Measurements from ENCODE around the gene FOXQ1. TPM values are rescaled to one million over a fixed set of nuclear protein-coding genes. Genes with fewer than 3 reads are reported as not detected.

The FOXQ1 gene, protein sequence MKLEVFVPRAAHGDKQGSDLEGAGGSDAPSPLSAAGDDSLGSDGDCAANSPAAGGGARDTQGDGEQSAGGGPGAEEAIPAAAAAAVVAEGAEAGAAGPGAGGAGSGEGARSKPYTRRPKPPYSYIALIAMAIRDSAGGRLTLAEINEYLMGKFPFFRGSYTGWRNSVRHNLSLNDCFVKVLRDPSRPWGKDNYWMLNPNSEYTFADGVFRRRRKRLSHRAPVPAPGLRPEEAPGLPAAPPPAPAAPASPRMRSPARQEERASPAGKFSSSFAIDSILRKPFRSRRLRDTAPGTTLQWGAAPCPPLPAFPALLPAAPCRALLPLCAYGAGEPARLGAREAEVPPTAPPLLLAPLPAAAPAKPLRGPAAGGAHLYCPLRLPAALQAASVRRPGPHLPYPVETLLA
- not detected for total RNA-seq

DNA sequence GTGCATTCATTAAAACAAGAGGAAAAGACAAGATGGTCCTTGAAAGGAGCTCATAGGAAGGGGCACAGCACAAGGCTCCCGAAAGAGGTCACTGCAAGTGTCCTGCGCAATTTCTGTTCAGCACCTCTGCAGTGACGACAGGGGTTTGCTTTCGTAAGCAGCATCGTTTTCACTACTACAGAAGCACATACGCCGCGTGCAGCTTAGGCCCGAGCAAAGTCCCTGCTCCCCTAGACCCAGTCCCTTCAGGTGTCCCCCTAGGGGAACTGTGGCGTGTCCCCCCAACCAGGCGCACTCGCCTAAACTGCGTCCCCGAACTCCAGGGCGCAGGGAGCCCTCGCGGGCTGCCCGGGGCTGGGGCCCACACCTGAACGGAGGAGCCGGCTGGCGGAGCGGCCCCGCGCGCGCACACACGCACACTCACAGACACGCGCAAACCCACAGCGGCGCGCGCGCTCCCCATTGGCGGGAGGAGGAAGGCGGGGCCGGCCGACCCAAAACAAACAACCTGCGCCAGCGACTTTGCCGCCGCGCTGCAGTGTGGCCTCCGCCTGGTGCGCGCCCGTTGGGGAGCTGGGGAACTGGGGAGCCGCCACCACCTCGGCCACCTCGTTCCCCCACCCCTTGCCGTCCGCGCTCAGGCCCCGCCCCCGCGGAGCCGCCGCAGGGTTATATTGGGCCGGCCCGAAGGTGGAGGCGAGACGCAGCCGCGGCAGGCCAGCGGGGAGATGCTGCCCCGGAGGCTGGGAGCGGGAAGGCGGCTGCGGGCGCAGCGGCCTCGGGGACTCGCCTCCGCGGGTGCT, at the start of gene FOXQ1:
Gene FOXQ1, plus strand, starts transcription at position 699 of the 803 bp plus-strand sequence. CDS start 607 bp downstream, outside the sequence.
- no peaks in the 10 kb centered on the region for H3K9me3 Mint-ChIP-seq (ENCODE audit: low read depth)
- peak within 1 kb of the TSS; percentile 75 for H3K27ac Mint-ChIP-seq
- H3K36me3 Mint-ChIP-seq, result peaks cover 3% of the 10 kb centered on the region
- DNase-seq, result no peak
- peak within 1 kb of the TSS; percentile 41 for H3K4me3 Mint-ChIP-seq
- peaks cover 80% of the 10 kb centered on the region for H3K27me3 Mint-ChIP-seq
- H3K4me1 Mint-ChIP-seq, result peaks cover 20% of the 10 kb centered on the region
- CTCF ChIA-PET, result interaction anchor here (1.3 to 1.8 kb wide), 2 partner anchors 70 to 85 kb away, joined by 3 to 4 read pairs; no protein-coding TSS in a partner anchor
- ATAC-seq, result no peak

DNA sequence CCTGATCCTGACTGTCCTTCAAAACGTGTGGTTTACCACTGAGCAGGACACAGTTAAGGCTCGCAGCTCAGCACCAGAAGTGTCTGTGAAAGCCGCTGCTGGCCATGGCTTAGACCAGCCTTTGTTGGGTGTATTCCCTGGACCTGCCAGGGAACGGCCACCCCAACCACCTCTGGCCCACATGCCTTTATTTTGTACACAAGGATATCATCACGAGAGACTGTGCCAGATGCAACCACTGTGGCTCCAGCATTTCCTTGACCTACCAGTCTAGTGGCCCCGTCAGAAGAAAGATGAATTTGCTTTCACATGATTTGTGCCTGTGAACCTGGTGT, 49.2 kb upstream of the FOXQ1 start:
- CTCF ChIA-PET, result no interaction called here
- no peak overlapping the region for H3K4me3 Mint-ChIP-seq
- peaks cover 6% of the 10 kb centered on the region for H3K27me3 Mint-ChIP-seq
- H3K36me3 Mint-ChIP-seq, result no peaks in the 10 kb centered on the region
- H3K27ac Mint-ChIP-seq, result no peak overlapping the region
- H3K9me3 Mint-ChIP-seq (ENCODE audit: low read depth), result no peaks in the 10 kb centered on the region
- no peak for DNase-seq
- ATAC-seq, result no peak
- no peaks in the 10 kb centered on the region for H3K4me1 Mint-ChIP-seq

DNA sequence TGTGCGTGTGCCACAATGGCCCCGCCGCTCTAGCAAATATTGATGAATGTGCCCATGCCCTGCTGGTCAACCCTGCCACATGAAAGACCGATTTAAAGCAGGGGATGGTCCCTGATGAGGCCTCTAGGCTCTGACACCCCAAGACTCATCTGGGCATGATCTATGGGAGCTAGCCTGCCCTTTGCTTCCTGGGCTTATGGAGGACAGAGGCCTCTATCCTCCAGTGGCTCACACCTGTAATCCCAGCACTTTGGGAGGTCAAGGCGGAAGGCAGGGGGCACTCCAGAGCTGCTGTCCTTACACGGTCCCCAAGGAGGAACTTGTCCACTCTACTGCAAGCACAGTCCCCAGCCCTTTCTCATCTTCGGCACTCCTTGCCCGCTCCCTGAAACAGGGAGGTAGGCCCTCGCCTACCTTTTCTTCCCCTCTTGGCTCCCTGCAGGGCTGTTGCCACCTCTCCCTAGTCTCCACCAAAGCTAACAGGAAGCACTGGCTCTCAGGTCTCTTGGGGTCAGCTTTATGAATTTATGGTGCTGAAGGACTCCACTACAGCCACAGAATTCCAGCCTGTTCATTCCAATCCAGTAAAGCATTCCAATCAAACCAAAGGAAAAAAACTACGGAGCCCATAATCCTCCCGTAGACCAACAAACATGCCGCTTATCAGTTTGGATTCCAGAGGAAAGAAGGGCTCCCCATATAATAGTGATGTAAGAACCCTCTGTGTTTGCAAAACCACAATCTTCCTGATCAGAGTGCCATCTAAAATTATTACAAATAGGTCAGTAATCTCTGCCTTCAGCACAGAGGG, 48.7 kb upstream of the FOXQ1 start:
- ATAC-seq (no peak), DNase-seq (no peak)
- no peaks in the 10 kb centered on the region for H3K9me3 Mint-ChIP-seq (ENCODE audit: low read depth)
- peaks cover 6% of the 10 kb centered on the region for H3K27me3 Mint-ChIP-seq
- no peaks in the 10 kb centered on the region for H3K36me3 Mint-ChIP-seq
- CTCF ChIA-PET, result no interaction called here
- no peak overlapping the region for H3K27ac Mint-ChIP-seq
- H3K4me3 Mint-ChIP-seq, result no peak overlapping the region
- no peaks in the 10 kb centered on the region for H3K4me1 Mint-ChIP-seq

DNA sequence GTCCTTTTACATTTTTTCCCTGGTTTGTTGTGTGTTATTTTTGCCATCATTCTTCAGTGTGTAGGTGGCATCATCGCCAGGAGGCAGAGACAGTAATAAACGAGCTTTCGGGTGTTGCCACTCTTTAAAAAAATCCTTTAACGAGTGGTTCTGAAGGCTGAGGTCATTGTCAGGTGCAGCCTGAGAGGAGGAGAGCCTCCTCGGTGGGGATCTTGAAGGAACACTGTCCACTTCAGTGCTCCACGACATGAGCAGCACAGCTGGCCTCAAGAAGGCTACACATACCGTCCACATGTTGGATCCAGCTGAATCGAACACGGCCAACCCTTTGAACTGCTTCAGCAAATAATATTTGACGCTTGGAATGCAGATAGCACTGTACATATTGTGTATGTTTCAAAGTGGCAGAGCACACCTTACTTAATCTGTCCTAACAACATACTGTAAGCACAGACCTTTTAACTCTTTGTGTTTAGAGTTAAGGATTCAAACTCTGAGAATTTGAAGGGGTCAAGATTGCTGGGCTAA, 48.0 kb upstream of the FOXQ1 start:
- H3K9me3 Mint-ChIP-seq (ENCODE audit: low read depth), result no peaks in the 10 kb centered on the region
- no peak overlapping the region for H3K27ac Mint-ChIP-seq
- H3K27me3 Mint-ChIP-seq, result peaks cover 3% of the 10 kb centered on the region
- DNase-seq, result no peak
- H3K36me3 Mint-ChIP-seq, result no peaks in the 10 kb centered on the region
- no peaks in the 10 kb centered on the region for H3K4me1 Mint-ChIP-seq
- H3K4me3 Mint-ChIP-seq, result no peak overlapping the region
- CTCF ChIA-PET, result no interaction called here
- no peak for ATAC-seq

DNA sequence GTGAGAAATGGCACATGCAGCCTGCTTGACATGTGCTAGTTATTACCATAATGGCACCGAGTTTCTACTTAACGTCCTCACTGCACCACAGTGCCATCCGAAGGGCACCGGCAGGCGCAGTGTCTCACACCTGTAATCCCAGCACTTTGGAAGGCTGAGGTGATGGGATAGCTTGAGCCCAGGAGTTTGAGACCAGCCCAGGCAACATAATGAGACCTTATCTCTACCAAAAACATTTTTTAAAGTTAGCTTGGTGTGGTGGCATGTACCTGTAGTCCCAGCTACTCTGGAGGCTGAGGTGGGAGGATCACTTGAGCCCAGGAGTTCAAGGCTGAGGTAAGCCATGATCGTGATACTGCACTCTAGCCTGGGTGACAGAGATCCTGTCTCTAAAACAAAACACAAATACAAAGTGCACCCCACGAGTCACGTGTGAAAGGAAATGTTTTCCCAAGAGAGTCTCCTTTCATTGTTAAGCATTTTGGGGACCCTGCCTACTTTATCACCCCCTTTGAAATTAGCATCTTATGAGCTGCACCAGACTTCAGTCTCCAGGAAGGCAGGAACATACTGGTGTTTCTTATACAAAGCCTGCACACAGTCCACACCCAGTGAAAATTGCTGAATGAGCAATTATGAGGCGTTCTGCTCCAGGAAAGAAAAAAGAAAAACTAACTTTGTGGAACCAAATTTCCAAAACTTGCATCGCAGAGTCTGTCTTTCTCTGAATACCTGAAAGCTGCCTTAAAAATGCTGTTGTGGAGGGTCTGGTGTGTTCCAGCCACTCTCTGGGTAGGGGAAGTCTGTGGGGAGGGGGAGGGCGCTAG, 47.1 kb upstream of the FOXQ1 start:
- ATAC-seq (no peak), DNase-seq (no peak)
- Mint-ChIP-seq H3K4me3 (no peak overlapping the region), H3K36me3 (no peaks in the 10 kb centered on the region), H3K9me3 (ENCODE audit: low read depth) (no peaks in the 10 kb centered on the region), H3K27ac (no peak overlapping the region), H3K27me3 (peaks cover 5% of the 10 kb centered on the region), H3K4me1 (no peaks in the 10 kb centered on the region)
- CTCF ChIA-PET, result no interaction called here

DNA sequence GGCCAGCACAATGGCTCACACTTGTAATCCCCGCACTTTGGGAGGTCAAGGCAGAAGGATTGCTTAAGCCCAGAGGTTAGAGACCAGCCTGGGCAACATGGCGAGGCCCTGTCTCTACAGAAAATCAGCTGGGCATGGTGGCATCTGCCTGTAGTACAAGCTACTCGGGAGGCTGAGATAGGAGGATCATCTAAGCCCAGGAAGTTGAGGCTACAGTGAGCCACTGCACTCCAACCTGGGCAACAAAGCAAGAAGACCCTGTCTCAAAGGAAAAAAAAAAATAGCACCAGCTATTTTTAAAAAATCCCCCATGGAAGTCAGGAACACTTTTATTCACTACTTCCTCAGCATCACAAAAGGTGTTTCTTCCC, 45.2 kb upstream of the FOXQ1 start:
- Mint-ChIP-seq H3K27ac (no peak overlapping the region), H3K9me3 (ENCODE audit: low read depth) (no peaks in the 10 kb centered on the region), H3K36me3 (no peaks in the 10 kb centered on the region), H3K4me3 (no peak overlapping the region), H3K27me3 (peaks cover 7% of the 10 kb centered on the region), H3K4me1 (no peaks in the 10 kb centered on the region)
- DNase-seq, result no peak
- no peak for ATAC-seq
- CTCF ChIA-PET, result no interaction called here

DNA sequence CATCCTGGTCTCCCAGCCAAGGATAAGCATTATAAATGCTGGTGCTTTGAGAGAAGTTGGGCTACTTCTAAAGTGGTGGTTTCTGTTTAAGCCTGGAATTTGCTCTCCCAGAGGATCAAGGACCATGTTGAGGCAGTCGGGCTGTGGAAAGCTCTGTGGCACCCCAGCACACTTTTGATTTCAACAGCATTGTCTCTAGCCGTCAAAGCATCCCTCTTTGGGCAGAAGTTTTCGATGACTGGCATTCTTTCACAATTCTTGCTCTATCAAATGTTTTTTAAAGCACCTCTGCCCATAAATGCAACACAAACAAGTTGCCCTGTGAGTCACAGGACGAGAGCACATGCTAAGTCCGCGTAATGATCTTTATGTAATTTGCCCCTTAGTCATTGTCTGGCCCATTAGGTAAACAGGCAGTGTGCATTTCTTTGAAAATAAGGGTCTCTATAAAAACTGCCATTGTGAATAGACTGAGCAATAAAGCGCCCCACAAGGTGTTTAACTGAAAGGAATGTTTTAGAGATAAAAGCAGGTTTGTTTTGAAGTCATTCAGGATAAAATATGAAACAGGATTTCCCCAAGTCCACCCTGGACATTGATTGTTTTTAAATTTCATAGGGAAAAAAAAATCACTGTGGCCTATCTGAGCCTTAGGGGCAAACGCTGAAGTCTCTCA, 44.7 kb upstream of the FOXQ1 start:
- no peak for ATAC-seq
- Mint-ChIP-seq H3K36me3 (no peaks in the 10 kb centered on the region), H3K27ac (no peak overlapping the region), H3K4me3 (no peak overlapping the region), H3K4me1 (no peaks in the 10 kb centered on the region), H3K27me3 (peaks cover 7% of the 10 kb centered on the region), H3K9me3 (ENCODE audit: low read depth) (peaks cover 1% of the 10 kb centered on the region)
- CTCF ChIA-PET, result no interaction called here
- no peak for DNase-seq

DNA sequence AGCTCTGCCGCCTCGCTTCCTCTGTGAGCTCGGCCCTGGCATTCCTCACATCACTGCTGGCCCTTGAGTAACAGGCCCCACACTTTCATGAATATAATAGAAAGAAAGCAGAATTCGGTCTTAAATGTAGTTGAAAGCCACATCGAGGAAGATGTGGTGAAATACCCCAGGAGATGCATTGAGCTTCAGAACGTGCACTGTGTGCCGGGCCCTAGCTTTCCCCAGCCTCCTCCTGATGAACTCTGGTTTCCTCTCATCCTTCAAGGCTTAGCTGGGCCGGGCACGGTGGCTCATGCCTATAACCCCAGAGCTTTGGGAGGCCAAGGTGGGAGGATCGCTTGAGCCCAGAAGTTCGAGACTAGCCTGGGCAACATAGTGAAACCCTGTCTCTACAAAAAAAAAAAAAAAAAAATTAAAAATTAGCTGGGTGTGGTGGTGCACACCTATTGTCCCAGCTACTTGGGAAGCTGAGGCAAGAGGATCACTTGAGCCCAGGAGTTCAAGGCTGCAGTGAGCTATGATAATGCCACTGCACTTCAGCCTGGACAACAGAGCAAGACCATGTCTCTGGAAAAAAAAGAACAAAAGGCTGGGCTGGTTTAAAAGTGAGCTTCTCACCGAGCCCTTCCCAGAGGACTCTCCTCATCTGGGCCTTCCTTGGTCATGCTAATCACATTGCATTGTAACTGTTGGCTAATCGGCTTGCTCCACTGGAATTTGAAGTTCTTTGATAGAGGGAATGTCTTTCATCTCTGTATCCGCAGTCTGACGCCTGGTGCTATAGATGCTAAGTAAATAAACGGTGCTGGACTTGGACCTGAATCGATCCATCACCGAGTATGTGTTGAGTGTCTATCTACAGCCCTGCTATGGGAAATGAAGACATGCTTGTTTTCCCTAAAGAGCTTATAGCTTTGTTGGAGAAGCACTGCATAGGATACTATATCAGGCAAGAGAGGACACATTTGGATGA, 43.8 kb upstream of the FOXQ1 start:
- no peak for DNase-seq
- Mint-ChIP-seq H3K9me3 (ENCODE audit: low read depth) (peaks cover 4% of the 10 kb centered on the region), H3K27ac (no peak overlapping the region), H3K4me3 (no peak overlapping the region), H3K4me1 (no peaks in the 10 kb centered on the region), H3K36me3 (no peaks in the 10 kb centered on the region), H3K27me3 (peaks cover 10% of the 10 kb centered on the region)
- CTCF ChIA-PET, result interaction anchor here (1.5 kb wide), 1 partner anchor 9 kb away, joined by 5 read pairs; no protein-coding TSS in a partner anchor
- no peak for ATAC-seq

DNA sequence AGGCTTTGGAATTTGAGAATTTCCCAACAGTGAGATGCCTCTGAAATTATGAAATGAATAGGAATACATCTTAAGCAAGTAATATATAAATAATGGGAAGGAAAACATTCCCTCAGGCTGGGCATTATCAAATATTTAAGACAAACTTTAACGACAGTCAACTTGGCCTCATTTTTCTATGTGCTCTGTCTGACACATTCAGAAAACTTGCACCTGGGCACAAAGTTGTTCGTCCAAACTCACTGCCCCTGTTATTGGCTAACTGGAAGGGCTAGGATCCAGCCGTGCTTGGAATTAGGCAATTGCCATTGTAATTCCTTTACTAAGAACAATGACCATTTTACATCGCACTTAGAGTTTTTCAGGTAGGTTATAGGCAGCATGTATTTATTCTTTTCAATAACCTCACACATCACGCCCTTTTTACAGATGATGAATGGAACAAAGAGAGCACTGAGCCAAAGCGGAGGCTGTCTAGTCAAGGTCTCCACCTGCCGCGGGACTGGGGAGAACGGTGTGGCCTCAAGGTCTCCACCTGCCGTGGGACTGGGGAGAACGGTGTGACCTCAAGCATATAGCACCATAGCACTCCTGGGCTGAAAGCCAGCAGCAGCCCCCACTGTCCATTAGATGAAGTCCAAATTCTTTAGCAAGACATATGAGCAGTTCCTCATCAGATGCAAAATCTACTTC, 40.7 kb upstream of the FOXQ1 start:
- no peaks in the 10 kb centered on the region for H3K4me1 Mint-ChIP-seq
- DNase-seq (no peak), ATAC-seq (no peak)
- H3K4me3 Mint-ChIP-seq, result no peak overlapping the region
- H3K36me3 Mint-ChIP-seq, result no peaks in the 10 kb centered on the region
- H3K27me3 Mint-ChIP-seq, result peaks cover 10% of the 10 kb centered on the region
- H3K9me3 Mint-ChIP-seq (ENCODE audit: low read depth), result peaks cover 4% of the 10 kb centered on the region
- no peak overlapping the region for H3K27ac Mint-ChIP-seq
- CTCF ChIA-PET, result no interaction called here

DNA sequence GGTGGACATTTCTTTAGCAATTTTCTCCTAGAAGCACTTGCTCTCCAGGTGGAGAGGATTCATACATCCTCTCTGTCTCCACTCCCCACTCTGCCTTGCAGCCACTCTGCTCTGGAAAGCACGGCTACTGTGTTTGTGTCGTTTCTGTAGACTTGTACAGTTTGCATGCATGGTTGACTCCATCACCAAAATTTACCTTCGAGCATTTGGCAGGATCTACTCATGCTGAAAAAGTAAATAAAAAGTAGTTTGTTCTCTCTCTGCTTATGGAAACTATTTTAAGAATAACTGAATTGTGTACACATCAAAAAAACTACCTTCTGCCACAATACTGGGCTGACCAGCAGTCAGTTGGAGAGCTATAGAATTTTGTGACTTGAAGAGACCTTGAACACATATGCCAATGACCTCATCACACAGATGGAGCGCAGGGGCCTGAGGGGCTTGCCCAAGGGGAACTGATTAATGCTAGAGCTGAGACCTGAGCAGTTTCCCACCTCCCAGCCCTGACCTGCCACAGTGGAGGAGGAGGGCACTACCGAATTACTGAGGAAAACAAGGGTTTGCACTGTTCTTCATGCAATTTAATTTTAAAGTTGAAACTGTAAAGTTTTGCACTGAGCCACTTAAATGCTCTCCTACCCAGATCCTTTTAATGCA, 33.7 kb upstream of the FOXQ1 start:
- CTCF ChIA-PET, result no interaction called here
- DNase-seq, result no peak

DNA sequence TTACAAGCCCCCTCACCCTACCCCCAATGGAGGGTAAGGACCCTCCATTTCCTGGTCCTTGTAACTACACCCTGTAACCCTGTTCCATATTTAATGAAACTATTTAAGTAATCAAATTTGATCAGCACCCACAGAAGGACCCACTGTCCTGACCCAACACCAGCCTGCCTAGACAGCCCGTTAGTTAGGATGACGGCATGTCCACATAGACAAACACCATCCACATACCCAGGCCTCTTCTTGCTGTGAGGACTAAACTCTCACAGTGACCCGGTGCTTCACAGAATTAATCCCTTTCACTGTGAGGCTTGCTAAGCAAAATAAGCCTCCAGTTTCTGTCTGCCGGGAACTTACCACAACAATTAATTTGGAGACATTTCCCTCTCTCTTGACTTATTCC, 32.8 kb upstream of the FOXQ1 start:
- no peaks in the 10 kb centered on the region for H3K36me3 Mint-ChIP-seq
- CTCF ChIA-PET, result no interaction called here
- H3K27ac Mint-ChIP-seq, result no peak overlapping the region
- peaks cover 11% of the 10 kb centered on the region for H3K4me1 Mint-ChIP-seq
- H3K4me3 Mint-ChIP-seq, result no peak overlapping the region
- H3K9me3 Mint-ChIP-seq (ENCODE audit: low read depth), result no peaks in the 10 kb centered on the region
- ATAC-seq (no peak), DNase-seq (no peak)
- H3K27me3 Mint-ChIP-seq, result peaks cover 39% of the 10 kb centered on the region

More for the DNA sequence above, 33.7 kb upstream of the FOXQ1 start:
- Mint-ChIP-seq H3K4me1 (peaks cover 11% of the 10 kb centered on the region), H3K36me3 (no peaks in the 10 kb centered on the region), H3K4me3 (no peak overlapping the region), H3K9me3 (ENCODE audit: low read depth) (no peaks in the 10 kb centered on the region), H3K27me3 (peaks cover 33% of the 10 kb centered on the region), H3K27ac (no peak overlapping the region)
- no peak for ATAC-seq

Measured in activated CD8-positive, alpha-beta memory T cell treated with anti-CD3 and anti-CD28 coated beads, Interleukin-2, amount 10 ng/mL, durations not matched to agents 7 days and 5 days (primary cell).